ENCODE measurements around the gene SLC9A7. TPM values are rescaled to one million over a fixed set of nuclear protein-coding genes. Genes with fewer than 3 reads are reported as not detected.

The SLC9A7 gene
- polyA plus RNA-seq, 4 donors: under 0.01 to 2.8 (median 1.4) TPM

DNA sequence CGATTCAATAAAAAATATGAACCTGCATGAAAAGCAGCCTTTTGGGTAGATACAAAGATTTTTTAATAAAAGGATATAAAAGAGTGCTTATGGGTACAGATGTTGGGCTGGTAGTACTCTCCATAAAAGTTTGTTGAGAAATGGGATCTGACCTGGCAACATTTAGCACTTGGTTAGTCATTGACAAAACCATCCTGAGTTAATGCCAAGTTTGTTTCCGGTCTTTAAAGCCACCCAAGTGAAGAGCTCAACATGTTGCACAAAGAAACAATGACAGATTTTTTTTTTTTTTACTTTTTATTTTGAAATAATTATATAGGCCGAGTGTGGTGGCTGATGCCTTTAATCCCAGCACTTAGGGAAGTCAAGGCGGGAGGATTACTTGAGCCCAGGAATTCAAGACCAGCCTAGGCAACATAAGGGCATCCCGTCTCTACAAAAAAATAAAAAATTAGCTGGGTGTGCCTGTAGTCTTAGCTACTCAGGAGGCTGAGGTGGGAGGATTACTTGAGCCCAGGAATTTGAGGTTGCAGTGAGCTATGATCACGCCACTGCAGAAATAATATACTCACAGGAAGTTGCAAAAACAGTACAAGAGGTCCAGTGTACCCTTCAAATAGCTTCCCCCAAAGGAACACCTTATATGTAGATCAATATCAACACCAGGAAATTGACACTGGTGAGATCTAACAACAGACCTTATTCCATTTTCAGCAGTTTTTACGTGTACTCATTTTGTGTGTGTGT lies 168.8 kb downstream of the SLC9A7 start:
- H3K36me3 ChIP-seq (ENCODE audit: control insufficient read depth in 3 of 3, insufficient read depth in 2 of 3, low read depth in 1 of 3, low read length in 3 of 3): no peaks in the 10 kb centered on the region
- H3K27me3 ChIP-seq (ENCODE audit: control insufficient read depth in 3 of 3, insufficient read depth in 3 of 3, low read length in 3 of 3): peaks cover 0 to 3% (median 0%) of the 10 kb centered on the region in 3 donors
- H3K4me1 ChIP-seq (ENCODE audit: control insufficient read depth in 3 of 3, insufficient read depth in 2 of 3, low read depth in 1 of 3, low read length in 2 of 3): no peaks in the 10 kb centered on the region
- no peak overlapping the region for H3K4me3 ChIP-seq (ENCODE audit: low read depth in 1 of 3, low read length in 3 of 3)
- 76 to 93% (median 80%) methylated on average over 7 of the region's 7 CpGs for WGBS, 3 donors
- DNase-seq: no peak
- H3K27ac ChIP-seq (ENCODE audit: low read depth in 1 of 3, low read length in 2 of 3): no peak overlapping the region
- no peaks in the 10 kb centered on the region for H3K9me3 ChIP-seq (ENCODE audit: control insufficient read depth in 2 of 2, insufficient read depth in 1 of 2, low read depth in 1 of 2, low read length in 1 of 2)
- FAIRE-seq: no peak

DNA sequence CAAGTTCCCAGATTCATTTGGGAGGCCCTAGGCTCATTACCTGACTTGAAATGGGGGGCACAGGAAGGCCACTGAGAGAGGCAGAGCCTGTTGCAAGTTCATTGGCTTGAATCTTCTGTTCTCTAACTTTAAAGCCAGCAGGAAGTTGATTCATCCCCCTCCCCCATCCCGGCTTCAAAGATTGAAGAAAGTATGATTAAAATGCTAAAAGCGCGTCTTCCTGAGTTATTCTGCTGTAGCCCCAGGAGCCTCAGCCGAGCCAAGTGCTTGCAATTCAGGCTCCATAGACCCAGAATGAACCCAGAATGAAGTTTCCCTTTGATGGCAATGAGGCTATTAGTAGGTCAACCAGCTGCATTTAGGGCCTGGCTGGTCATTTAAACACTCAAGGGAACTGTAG lies 170.7 kb downstream of the SLC9A7 start:
- FAIRE-seq: no peak
- no peak overlapping the region for H3K4me3 ChIP-seq (ENCODE audit: low read depth in 1 of 3, low read length in 3 of 3)
- peak overlapping the region in 1 of 3 donors; percentile 83 for H3K27ac ChIP-seq (ENCODE audit: low read depth in 1 of 3, low read length in 2 of 3)
- 32 to 89% (median 64%) methylated on average over 4 of the region's 4 CpGs for WGBS, 3 donors
- no peaks in the 10 kb centered on the region for H3K9me3 ChIP-seq (ENCODE audit: control insufficient read depth in 2 of 2, insufficient read depth in 1 of 2, low read depth in 1 of 2, low read length in 1 of 2)
- H3K27me3 ChIP-seq (ENCODE audit: control insufficient read depth in 3 of 3, insufficient read depth in 3 of 3, low read length in 3 of 3): peaks cover 0 to 3% (median 0%) of the 10 kb centered on the region in 3 donors
- DNase-seq: no peak
- H3K4me1 ChIP-seq (ENCODE audit: control insufficient read depth in 3 of 3, insufficient read depth in 2 of 3, low read depth in 1 of 3, low read length in 2 of 3): no peaks in the 10 kb centered on the region
- no peaks in the 10 kb centered on the region for H3K36me3 ChIP-seq (ENCODE audit: control insufficient read depth in 3 of 3, insufficient read depth in 2 of 3, low read depth in 1 of 3, low read length in 3 of 3)

DNA sequence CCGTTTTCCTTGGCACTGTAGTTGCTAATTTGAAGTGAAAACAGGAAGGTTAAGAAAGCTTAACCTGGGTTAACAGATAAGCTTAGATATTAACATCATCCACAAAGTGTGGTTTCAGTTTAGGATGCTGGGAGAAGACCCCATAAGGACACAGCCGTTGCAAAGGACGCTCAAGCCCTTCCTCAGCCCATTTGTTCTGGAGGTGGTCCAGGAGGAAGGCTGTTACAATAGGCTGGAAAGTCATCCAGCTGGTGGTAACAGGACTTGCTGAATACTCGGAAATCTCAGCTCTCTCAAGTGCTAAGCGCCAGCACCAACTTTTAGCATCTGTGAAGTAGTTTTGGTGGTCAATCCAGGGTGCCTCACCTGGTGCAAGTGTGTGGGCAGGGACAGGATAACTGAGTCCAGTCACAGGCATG lies 171.2 kb downstream of the SLC9A7 start:
- no peak for FAIRE-seq
- no peak overlapping the region for H3K4me3 ChIP-seq (ENCODE audit: low read depth in 1 of 3, low read length in 3 of 3)

DNA sequence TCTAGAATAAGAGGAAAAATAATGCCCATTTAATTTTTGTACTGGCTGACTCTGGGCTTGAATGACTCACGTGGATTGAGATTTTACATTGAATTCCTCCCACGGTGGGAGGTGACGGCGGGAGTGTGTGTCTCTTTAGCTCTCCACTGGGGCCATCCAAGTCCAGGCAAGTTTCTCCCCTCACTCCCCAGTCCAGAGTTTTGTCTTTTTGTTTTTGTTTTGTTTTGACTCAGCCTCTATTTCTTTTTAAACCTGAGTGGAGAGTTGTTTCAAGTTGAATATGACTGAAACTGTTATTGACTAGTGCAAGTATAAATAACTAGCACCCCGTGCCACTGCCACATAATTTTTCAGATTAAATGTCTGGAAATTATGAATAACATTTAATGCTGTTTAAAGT lies 171.8 kb downstream of the SLC9A7 start:
- DNase-seq (no peak), FAIRE-seq (no peak)
- Histone ChIP-seq H3K27ac (ENCODE audit: low read depth in 1 of 3, low read length in 2 of 3) (no peak overlapping the region), H3K4me1 (ENCODE audit: control insufficient read depth in 3 of 3, insufficient read depth in 2 of 3, low read depth in 1 of 3, low read length in 2 of 3) (no peaks in the 10 kb centered on the region), H3K27me3 (ENCODE audit: control insufficient read depth in 3 of 3, insufficient read depth in 3 of 3, low read length in 3 of 3) (peaks cover 0 to 3% (median 0%) of the 10 kb centered on the region in 3 donors), H3K9me3 (ENCODE audit: control insufficient read depth in 2 of 2, insufficient read depth in 1 of 2, low read depth in 1 of 2, low read length in 1 of 2) (no peaks in the 10 kb centered on the region), H3K36me3 (ENCODE audit: control insufficient read depth in 3 of 3, insufficient read depth in 2 of 3, low read depth in 1 of 3, low read length in 3 of 3) (no peaks in the 10 kb centered on the region), H3K4me3 (ENCODE audit: low read depth in 1 of 3, low read length in 3 of 3) (no peak overlapping the region)
- 44 to 90% (median 55%) methylated on average over 5 of the region's 5 CpGs for WGBS, 3 donors

More for the DNA sequence above, 171.2 kb downstream of the SLC9A7 start:
- Histone ChIP-seq H3K27me3 (ENCODE audit: control insufficient read depth in 3 of 3, insufficient read depth in 3 of 3, low read length in 3 of 3) (peaks cover 0 to 3% (median 0%) of the 10 kb centered on the region in 3 donors), H3K4me1 (ENCODE audit: control insufficient read depth in 3 of 3, insufficient read depth in 2 of 3, low read depth in 1 of 3, low read length in 2 of 3) (no peaks in the 10 kb centered on the region), H3K27ac (ENCODE audit: low read depth in 1 of 3, low read length in 2 of 3) (peak overlapping the region in 1 of 3 donors; percentile 83), H3K9me3 (ENCODE audit: control insufficient read depth in 2 of 2, insufficient read depth in 1 of 2, low read depth in 1 of 2, low read length in 1 of 2) (no peaks in the 10 kb centered on the region), H3K36me3 (ENCODE audit: control insufficient read depth in 3 of 3, insufficient read depth in 2 of 3, low read depth in 1 of 3, low read length in 3 of 3) (no peaks in the 10 kb centered on the region)
- DNase-seq: no peak
- WGBS, 3 donors: 26 to 51% (median 35%) methylated on average over 5 of the region's 5 CpGs

DNA sequence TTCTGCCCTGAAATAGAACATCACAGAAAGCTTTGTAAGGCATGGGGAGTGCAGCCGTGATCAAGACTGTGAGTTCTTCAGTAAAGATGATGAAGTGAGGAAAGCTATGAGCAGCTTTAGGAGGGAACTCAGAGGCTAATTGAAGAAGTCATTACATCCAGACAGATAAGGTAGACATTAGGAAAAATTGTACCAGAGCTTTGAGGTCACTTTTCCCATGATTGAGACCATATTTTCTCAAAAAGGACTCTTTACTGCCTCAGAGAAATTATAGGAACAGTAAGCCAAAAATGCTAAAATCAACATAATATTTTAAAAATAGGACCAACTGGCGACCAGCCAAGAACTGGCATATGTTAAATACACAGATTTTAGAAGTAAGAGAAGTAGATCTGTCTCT lies 174.2 kb downstream of the SLC9A7 start:
- Histone ChIP-seq H3K9me3 (ENCODE audit: control insufficient read depth in 2 of 2, insufficient read depth in 1 of 2, low read depth in 1 of 2, low read length in 1 of 2) (no peaks in the 10 kb centered on the region), H3K27me3 (ENCODE audit: control insufficient read depth in 3 of 3, insufficient read depth in 3 of 3, low read length in 3 of 3) (peaks cover 0 to 3% (median 0%) of the 10 kb centered on the region in 3 donors), H3K36me3 (ENCODE audit: control insufficient read depth in 3 of 3, insufficient read depth in 2 of 3, low read depth in 1 of 3, low read length in 3 of 3) (no peaks in the 10 kb centered on the region), H3K27ac (ENCODE audit: low read depth in 1 of 3, low read length in 2 of 3) (no peak overlapping the region), H3K4me3 (ENCODE audit: low read depth in 1 of 3, low read length in 3 of 3) (no peak overlapping the region), H3K4me1 (ENCODE audit: control insufficient read depth in 3 of 3, insufficient read depth in 2 of 3, low read depth in 1 of 3, low read length in 2 of 3) (no peaks in the 10 kb centered on the region)
- no peak for DNase-seq
- FAIRE-seq: no peak
- 64 to 90% (median 73%) methylated on average over 2 of the region's 2 CpGs for WGBS, 3 donors

DNA sequence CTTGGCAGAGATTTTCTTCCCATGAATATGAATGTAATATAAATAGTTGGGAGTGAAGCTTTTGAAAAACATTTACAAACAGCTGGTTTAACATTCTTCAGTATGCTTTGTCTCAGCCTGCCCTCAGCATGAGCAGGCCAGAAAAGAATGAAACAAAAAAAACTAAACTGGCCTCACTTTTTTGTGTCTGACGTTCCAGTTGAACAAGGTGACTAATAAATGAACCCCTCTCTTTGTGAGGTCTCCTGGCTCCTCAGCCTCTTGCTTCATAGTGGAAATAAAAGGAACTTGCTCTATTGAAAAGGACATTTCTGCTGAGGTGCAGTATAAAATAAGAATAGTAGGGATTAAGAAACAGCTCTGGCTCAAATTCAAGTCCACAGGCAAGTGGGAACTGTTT lies 176.0 kb downstream of the SLC9A7 start:
- no peaks in the 10 kb centered on the region for H3K4me1 ChIP-seq (ENCODE audit: control insufficient read depth in 3 of 3, insufficient read depth in 2 of 3, low read depth in 1 of 3, low read length in 2 of 3)
- 19 to 58% (median 38%) methylated on average over 1 of the region's 1 CpG for WGBS, 3 donors
- no peaks in the 10 kb centered on the region for H3K36me3 ChIP-seq (ENCODE audit: control insufficient read depth in 3 of 3, insufficient read depth in 2 of 3, low read depth in 1 of 3, low read length in 3 of 3)
- peak overlapping the region in 1 of 3 donors; percentile 4 for H3K27ac ChIP-seq (ENCODE audit: low read depth in 1 of 3, low read length in 2 of 3)
- no peak overlapping the region for H3K4me3 ChIP-seq (ENCODE audit: low read depth in 1 of 3, low read length in 3 of 3)
- DNase-seq (no peak), FAIRE-seq (no peak)
- H3K9me3 ChIP-seq (ENCODE audit: control insufficient read depth in 2 of 2, insufficient read depth in 1 of 2, low read depth in 1 of 2, low read length in 1 of 2): no peaks in the 10 kb centered on the region
- peaks cover 0 to 3% (median 0%) of the 10 kb centered on the region in 3 donors for H3K27me3 ChIP-seq (ENCODE audit: control insufficient read depth in 3 of 3, insufficient read depth in 3 of 3, low read length in 3 of 3)

DNA sequence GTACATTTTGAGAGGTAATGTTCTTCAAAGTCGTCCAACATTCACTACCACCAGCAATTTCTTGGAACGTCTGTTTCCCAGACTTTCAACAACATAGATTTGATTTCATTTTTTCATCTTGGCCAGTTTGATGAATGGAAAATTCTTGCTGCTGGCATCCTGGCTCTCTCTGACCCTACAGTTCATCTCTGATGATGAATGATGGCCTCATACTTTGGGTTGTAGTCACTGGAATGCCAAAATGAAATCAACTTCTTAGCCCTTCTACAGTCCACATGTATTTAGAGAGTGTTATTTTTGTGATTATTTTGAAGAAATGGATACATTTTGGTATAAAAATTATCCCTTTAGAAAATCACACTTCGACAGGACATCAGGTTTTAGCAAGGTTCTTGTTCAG lies 176.6 kb downstream of the SLC9A7 start:
- DNase-seq (no peak), FAIRE-seq (no peak)
- H3K36me3 ChIP-seq (ENCODE audit: control insufficient read depth in 3 of 3, insufficient read depth in 2 of 3, low read depth in 1 of 3, low read length in 3 of 3): no peaks in the 10 kb centered on the region
- H3K27me3 ChIP-seq (ENCODE audit: control insufficient read depth in 3 of 3, insufficient read depth in 3 of 3, low read length in 3 of 3): peaks cover 0 to 3% (median 0%) of the 10 kb centered on the region in 3 donors
- WGBS, 3 donors: 59 to 79% (median 75%) methylated on average over 3 of the region's 3 CpGs
- H3K4me3 ChIP-seq (ENCODE audit: low read depth in 1 of 3, low read length in 3 of 3): no peak overlapping the region
- no peaks in the 10 kb centered on the region for H3K4me1 ChIP-seq (ENCODE audit: control insufficient read depth in 3 of 3, insufficient read depth in 2 of 3, low read depth in 1 of 3, low read length in 2 of 3)
- no peaks in the 10 kb centered on the region for H3K9me3 ChIP-seq (ENCODE audit: control insufficient read depth in 2 of 2, insufficient read depth in 1 of 2, low read depth in 1 of 2, low read length in 1 of 2)
- H3K27ac ChIP-seq (ENCODE audit: low read depth in 1 of 3, low read length in 2 of 3): no peak overlapping the region

DNA sequence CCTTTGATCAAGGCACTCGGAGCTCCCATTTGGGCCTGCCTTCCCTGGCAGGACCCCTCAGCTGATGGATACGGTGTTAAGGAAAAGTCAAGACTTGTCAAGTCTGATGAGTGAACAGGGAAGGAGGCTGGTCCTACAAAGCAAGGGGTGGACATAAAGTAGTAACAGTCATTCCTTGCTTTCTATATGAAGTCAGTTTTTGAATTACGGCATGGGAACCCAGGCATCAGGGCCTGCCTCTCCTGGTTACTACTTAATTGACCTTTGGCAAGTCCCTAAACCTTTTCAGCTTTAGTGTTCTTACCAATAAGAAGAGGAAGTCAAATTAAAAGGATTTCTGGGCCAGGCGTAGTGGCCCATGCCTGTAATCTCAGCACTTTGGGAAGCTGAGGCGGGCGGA lies 178.3 kb downstream of the SLC9A7 start:
- Histone ChIP-seq H3K9me3 (ENCODE audit: control insufficient read depth in 2 of 2, insufficient read depth in 1 of 2, low read depth in 1 of 2, low read length in 1 of 2) (no peaks in the 10 kb centered on the region), H3K4me1 (ENCODE audit: control insufficient read depth in 3 of 3, insufficient read depth in 2 of 3, low read depth in 1 of 3, low read length in 2 of 3) (no peaks in the 10 kb centered on the region), H3K27me3 (ENCODE audit: control insufficient read depth in 3 of 3, insufficient read depth in 3 of 3, low read length in 3 of 3) (peaks cover 0 to 7% (median 0%) of the 10 kb centered on the region in 3 donors), H3K4me3 (ENCODE audit: low read depth in 1 of 3, low read length in 3 of 3) (no peak overlapping the region), H3K27ac (ENCODE audit: low read depth in 1 of 3, low read length in 2 of 3) (no peak overlapping the region), H3K36me3 (ENCODE audit: control insufficient read depth in 3 of 3, insufficient read depth in 2 of 3, low read depth in 1 of 3, low read length in 3 of 3) (no peaks in the 10 kb centered on the region)
- FAIRE-seq (no peak), DNase-seq (no peak)
- 91 to 94% (median 92%) methylated on average over 5 to 6 of the region's 6 CpGs for WGBS, 3 donors

DNA sequence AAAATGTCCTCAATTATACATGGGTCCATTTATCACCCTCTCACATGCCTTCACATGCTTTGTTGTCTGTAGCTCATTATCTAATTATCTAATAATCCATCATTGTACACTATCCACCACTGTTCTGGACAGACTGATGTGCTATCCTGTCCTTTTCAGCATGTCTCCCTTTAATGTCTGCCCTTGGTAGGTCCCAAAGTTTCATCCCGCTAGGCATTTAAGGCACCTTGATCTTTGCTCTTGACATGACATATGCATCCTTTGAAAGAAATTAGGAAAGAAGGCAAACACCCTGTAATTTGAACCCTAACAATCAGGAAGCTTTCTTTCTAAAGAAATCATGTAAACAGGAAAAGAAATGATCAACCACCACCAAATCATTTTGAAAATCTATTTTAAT lies 179.7 kb downstream of the SLC9A7 start:
- H3K27me3 ChIP-seq (ENCODE audit: control insufficient read depth in 3 of 3, insufficient read depth in 3 of 3, low read length in 3 of 3): peaks cover 0 to 16% (median 0%) of the 10 kb centered on the region in 3 donors
- WGBS, 3 donors: 86 to 95% (median 88%) methylated on average over 1 of the region's 1 CpG
- FAIRE-seq (no peak), DNase-seq (no peak)
- no peak overlapping the region for H3K27ac ChIP-seq (ENCODE audit: low read depth in 1 of 3, low read length in 2 of 3)
- no peaks in the 10 kb centered on the region for H3K4me1 ChIP-seq (ENCODE audit: control insufficient read depth in 3 of 3, insufficient read depth in 2 of 3, low read depth in 1 of 3, low read length in 2 of 3)
- H3K36me3 ChIP-seq (ENCODE audit: control insufficient read depth in 3 of 3, insufficient read depth in 2 of 3, low read depth in 1 of 3, low read length in 3 of 3): no peaks in the 10 kb centered on the region
- no peaks in the 10 kb centered on the region for H3K9me3 ChIP-seq (ENCODE audit: control insufficient read depth in 2 of 2, insufficient read depth in 1 of 2, low read depth in 1 of 2, low read length in 1 of 2)
- H3K4me3 ChIP-seq (ENCODE audit: low read depth in 1 of 3, low read length in 3 of 3): no peak overlapping the region
